Measurements from ENCODE around the gene KCNK5.

DNA sequence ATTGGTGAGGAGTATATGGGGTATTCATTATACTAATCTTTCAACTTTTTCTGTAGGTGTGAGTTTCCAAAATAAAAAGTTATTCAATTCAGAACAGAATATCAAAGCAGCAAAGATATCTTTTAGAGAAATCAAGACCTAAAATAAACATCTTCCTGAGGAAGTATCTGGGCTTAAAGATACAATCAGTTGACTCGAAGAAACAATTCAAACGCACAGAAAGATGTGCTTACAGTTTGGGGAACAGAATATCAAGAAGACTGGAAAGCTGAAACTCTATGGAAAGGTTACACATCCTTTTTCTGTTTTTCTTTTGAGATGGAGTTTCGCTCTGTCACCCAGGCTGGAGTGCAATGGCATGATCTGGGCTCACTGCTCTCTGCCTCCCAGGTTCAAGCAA is 78.1 kb downstream of the KCNK5 start:
- no peak for TF ChIP-seq POLR2A (IDR thresholded peaks at IDR 0.05)
- TF ChIP-seq, protein P1, sequence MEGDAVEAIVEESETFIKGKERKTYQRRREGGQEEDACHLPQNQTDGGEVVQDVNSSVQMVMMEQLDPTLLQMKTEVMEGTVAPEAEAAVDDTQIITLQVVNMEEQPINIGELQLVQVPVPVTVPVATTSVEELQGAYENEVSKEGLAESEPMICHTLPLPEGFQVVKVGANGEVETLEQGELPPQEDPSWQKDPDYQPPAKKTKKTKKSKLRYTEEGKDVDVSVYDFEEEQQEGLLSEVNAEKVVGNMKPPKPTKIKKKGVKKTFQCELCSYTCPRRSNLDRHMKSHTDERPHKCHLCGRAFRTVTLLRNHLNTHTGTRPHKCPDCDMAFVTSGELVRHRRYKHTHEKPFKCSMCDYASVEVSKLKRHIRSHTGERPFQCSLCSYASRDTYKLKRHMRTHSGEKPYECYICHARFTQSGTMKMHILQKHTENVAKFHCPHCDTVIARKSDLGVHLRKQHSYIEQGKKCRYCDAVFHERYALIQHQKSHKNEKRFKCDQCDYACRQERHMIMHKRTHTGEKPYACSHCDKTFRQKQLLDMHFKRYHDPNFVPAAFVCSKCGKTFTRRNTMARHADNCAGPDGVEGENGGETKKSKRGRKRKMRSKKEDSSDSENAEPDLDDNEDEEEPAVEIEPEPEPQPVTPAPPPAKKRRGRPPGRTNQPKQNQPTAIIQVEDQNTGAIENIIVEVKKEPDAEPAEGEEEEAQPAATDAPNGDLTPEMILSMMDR (IDR thresholded peaks at IDR 0.05), result no peak
